Fibroblast of lung (primary cell): ENCODE measurements around the gene LRRC8E. TPM values are rescaled to one million over a fixed set of nuclear protein-coding genes. Genes with fewer than 3 reads are reported as not detected.

Source experiments
- DNase-seq, 2 donors: peaks; one replicate each; pipeline versions ENCODE4 v3.0.0 to v3.0.0-alpha.2; 2010; ENCODE audit warnings: low read depth in 2 of 2
- H2AFZ ChIP-seq: 2 replicates; pipeline ENCODE4 v1.5.1; 2012; ENCODE audit warnings: low read length, control low read depth, inconsistent platforms
- H3K27ac ChIP-seq: 2 replicates; pipeline ENCODE4 v1.5.1; 2011; ENCODE audit warnings: low read length, control low read depth; ENCODE audit not compliant: insufficient read depth
- H3K27me3 ChIP-seq: 2 replicates; pipeline ENCODE4 v1.5.1; 2011; ENCODE audit warnings: mild to moderate bottlenecking, low read length; ENCODE audit not compliant: control insufficient read depth, insufficient read depth
- H3K36me3 ChIP-seq: 2 replicates; pipeline ENCODE4 v1.5.1; 2011; ENCODE audit warnings: low read length; ENCODE audit not compliant: control insufficient read depth, insufficient read depth
- H3K4me1 ChIP-seq: 2 replicates; pipeline ENCODE4 v1.5.1; 2011; ENCODE audit warnings: low read length; ENCODE audit not compliant: control insufficient read depth, insufficient read depth; ENCODE audit errors: extremely low read depth
- H3K4me2 ChIP-seq: 2 replicates; pipeline ENCODE4 v1.5.1; 2011; ENCODE audit warnings: low read length, control low read depth; ENCODE audit not compliant: insufficient read depth; ENCODE audit errors: extremely low read depth
- H3K4me3 ChIP-seq, 4 experiments: fragments of 200-600 bp in 1 of 4; sonication (generic) in 1 of 4; replicated peaks in 1 of 4; 2 replicates each; pipeline ENCODE4 v1.5.1; 2011 to 2016; ENCODE audit warnings: low read length in 4 of 4, low read depth in 3 of 4, mild to moderate bottlenecking in 3 of 4, control low read depth in 2 of 4, inconsistent platforms in 1 of 4, mixed read lengths in 1 of 4; ENCODE audit not compliant: insufficient read depth in 1 of 4; ENCODE audit errors: control extremely low read depth in 1 of 4
- H3K79me2 ChIP-seq: 2 replicates; pipeline ENCODE4 v1.5.1; 2012; ENCODE audit warnings: mild to moderate bottlenecking, low read length, inconsistent platforms; ENCODE audit not compliant: control insufficient read depth, insufficient read depth
- H3K9ac ChIP-seq: 2 replicates; pipeline ENCODE4 v1.5.1; 2011; ENCODE audit warnings: mild to moderate bottlenecking, low read length, control low read depth; ENCODE audit not compliant: insufficient read depth
- H3K9me3 ChIP-seq: 2 replicates; pipeline ENCODE4 v1.5.1; 2012; ENCODE audit warnings: low read depth, low read length; ENCODE audit not compliant: control insufficient read depth, insufficient read depth
- H4K20me1 ChIP-seq: 2 replicates; pipeline ENCODE4 v1.5.1; 2011; ENCODE audit warnings: low read length; ENCODE audit not compliant: control insufficient read depth, insufficient read depth; ENCODE audit errors: extremely low read depth
- EZH2 ChIP-seq: IDR thresholded peaks from 2 replicates; pipeline ENCODE4 v1.5.1; 2012; ENCODE audit warnings: low read length, control low read depth, mild to moderate bottlenecking; ENCODE audit errors: missing control alignments
- polyA plus RNA-seq, 2 donors: library from polyadenylated mRNA; depleted of rRNA in 1 of 2; stranded (reverse) in 1 of 2; unstranded in 1 of 2; fragments of >200 nt; gene quantifications; 2 replicates each; pipeline ENCODE4 v1.2.1, GENCODE V29; 2011 to 2012; ENCODE audit warnings: missing spikeins in 1 of 2
- total RNA-seq: library from RNA; depleted of rRNA; stranded (reverse); fragments of >200 nt; gene quantifications from 2 replicates; pipeline ENCODE4 v1.2.1, GENCODE V29; 2014
- TF ChIP-seq, protein P1 (sequence below), 2 donors: IDR thresholded peaks in 1 of 2; conservative IDR thresholded peaks in 1 of 2; 1 replicate in 1 of 2; 2 replicates in 1 of 2; pipeline ENCODE4 v1.5.1; 2011 to 2012; ENCODE audit warnings: low read length in 2 of 2, control low read depth in 1 of 2, inconsistent platforms in 1 of 2, low read depth in 1 of 2, mild to moderate bottlenecking in 1 of 2

LRRC8E gene
- total and polyA plus RNA-seq, 2 donors (not counting 1 experiment from before 2014, with no cell fraction given), result 3.0 to 3.7 TPM

GRCh38 chr19:7898967-7899366 is 10.7 kb downstream of the LRRC8E start:
- Histone ChIP-seq H4K20me1 (no peaks in the 10 kb centered on the region), H3K4me2 (no peak overlapping the region), H2AFZ (no peak overlapping the region), H3K27me3 (no peaks in the 10 kb centered on the region), H3K9me3 (no peaks in the 10 kb centered on the region), H3K9ac (no peak overlapping the region), H3K27ac (no peak overlapping the region), H3K4me1 (no peaks in the 10 kb centered on the region), H3K79me2 (no peaks in the 10 kb centered on the region), H3K36me3 (peaks cover 2% of the 10 kb centered on the region), H3K4me3 (no peak overlapping the region)
- TF ChIP-seq, protein P1, sequence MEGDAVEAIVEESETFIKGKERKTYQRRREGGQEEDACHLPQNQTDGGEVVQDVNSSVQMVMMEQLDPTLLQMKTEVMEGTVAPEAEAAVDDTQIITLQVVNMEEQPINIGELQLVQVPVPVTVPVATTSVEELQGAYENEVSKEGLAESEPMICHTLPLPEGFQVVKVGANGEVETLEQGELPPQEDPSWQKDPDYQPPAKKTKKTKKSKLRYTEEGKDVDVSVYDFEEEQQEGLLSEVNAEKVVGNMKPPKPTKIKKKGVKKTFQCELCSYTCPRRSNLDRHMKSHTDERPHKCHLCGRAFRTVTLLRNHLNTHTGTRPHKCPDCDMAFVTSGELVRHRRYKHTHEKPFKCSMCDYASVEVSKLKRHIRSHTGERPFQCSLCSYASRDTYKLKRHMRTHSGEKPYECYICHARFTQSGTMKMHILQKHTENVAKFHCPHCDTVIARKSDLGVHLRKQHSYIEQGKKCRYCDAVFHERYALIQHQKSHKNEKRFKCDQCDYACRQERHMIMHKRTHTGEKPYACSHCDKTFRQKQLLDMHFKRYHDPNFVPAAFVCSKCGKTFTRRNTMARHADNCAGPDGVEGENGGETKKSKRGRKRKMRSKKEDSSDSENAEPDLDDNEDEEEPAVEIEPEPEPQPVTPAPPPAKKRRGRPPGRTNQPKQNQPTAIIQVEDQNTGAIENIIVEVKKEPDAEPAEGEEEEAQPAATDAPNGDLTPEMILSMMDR (conservative IDR thresholded peaks at IDR 0.05 in 1 of 2, IDR thresholded peaks at IDR 0.05 in 1 of 2; ENCODE audit: low read depth in 1 of 2, low read length in 2 of 2), result no peak
- TF ChIP-seq EZH2, result no peak
- no peak for DNase-seq

DNA sequence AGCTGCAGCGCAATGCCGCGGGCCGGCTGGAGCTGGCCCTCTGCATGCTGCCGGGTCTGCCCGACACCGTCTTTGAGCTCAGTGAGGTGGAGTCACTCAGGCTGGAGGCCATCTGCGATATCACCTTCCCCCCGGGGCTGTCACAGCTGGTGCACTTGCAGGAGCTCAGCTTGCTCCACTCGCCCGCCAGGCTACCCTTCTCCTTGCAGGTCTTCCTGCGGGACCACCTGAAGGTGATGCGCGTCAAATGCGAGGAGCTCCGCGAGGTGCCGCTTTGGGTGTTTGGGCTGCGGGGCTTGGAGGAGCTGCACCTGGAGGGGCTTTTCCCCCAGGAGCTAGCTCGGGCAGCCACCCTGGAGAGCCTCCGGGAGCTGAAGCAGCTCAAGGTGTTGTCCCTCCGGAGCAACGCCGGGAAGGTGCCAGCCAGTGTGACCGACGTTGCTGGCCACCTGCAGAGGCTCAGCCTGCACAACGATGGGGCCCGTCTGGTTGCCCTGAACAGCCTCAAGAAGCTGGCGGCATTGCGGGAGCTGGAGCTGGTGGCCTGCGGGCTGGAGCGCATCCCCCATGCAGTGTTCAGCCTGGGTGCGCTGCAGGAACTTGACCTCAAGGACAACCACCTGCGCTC is 11.6 kb downstream of the LRRC8E start:
- no peaks in the 10 kb centered on the region for H3K27me3 ChIP-seq
- peaks cover 9% of the 10 kb centered on the region for H3K79me2 ChIP-seq
- no peak overlapping the region for H3K4me3 ChIP-seq
- H3K4me2 ChIP-seq, result no peak overlapping the region
- H2AFZ ChIP-seq, result no peak overlapping the region
- DNase-seq, result no peak
- peaks cover 3% of the 10 kb centered on the region for H3K4me1 ChIP-seq
- H3K9me3 ChIP-seq, result no peaks in the 10 kb centered on the region
- H3K27ac ChIP-seq, result no peak overlapping the region
- H3K9ac ChIP-seq, result no peak overlapping the region
- no peaks in the 10 kb centered on the region for H4K20me1 ChIP-seq
- TF ChIP-seq, protein P1 (conservative IDR thresholded peaks at IDR 0.05 in 1 of 2, IDR thresholded peaks at IDR 0.05 in 1 of 2; ENCODE audit: low read depth in 1 of 2, low read length in 2 of 2), result no peak
- no peak for TF ChIP-seq EZH2
- H3K36me3 ChIP-seq, result peaks cover 2% of the 10 kb centered on the region

DNA sequence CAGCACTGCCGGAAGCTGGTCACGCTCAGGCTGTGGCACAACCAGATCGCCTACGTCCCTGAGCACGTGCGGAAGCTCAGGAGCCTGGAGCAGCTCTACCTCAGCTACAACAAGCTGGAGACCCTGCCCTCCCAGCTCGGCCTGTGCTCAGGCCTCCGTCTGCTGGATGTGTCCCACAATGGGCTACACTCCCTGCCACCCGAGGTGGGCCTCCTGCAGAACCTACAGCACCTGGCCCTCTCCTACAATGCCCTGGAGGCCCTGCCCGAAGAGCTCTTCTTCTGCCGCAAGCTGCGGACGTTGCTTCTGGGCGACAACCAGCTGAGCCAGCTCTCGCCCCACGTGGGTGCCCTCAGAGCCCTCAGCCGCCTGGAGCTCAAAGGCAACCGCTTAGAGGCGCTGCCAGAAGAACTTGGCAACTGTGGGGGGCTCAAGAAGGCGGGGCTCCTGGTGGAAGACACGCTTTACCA is 12.1 kb downstream of the LRRC8E start:
- Histone ChIP-seq H3K79me2 (peaks cover 14% of the 10 kb centered on the region), H3K4me2 (no peak overlapping the region), H2AFZ (no peak overlapping the region), H3K27me3 (no peaks in the 10 kb centered on the region), H3K9ac (no peak overlapping the region), H3K36me3 (peaks cover 2% of the 10 kb centered on the region), H4K20me1 (no peaks in the 10 kb centered on the region), H3K4me1 (peaks cover 6% of the 10 kb centered on the region), H3K27ac (no peak overlapping the region), H3K9me3 (no peaks in the 10 kb centered on the region), H3K4me3 (no peak overlapping the region)
- no peak for TF ChIP-seq EZH2
- TF ChIP-seq, protein P1 (conservative IDR thresholded peaks at IDR 0.05 in 1 of 2, IDR thresholded peaks at IDR 0.05 in 1 of 2; ENCODE audit: low read depth in 1 of 2, low read length in 2 of 2), result no peak
- no peak for DNase-seq
